ENCODE measurements around the gene TNFAIP8L2.
A peak's percentile ranks its signal among the peaks of the same experiment; 100 is the strongest.
"Not testable (repeated sequence)": the region's sequence is repeated elsewhere in the genome, so short reads cannot be mapped to it uniquely, and the experiment has no call there.

TNFAIP8L2 gene

DNA sequence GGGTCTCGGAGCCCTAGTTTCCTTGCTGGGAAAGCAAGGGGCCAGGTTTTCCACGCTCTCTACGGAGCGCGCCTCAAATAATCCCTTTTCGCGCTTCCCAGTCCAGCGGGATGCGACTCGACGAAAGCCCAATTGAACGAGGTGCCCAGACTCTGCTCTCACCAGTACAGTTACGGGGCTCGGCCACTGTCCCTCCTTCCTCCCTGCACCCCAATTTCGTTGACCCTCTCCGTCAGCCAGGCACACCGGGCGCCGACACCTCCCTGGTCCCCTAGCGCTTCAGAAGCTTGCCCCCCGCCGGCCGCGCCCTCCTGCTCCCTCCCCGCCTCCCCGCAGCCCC lies 10.4 kb upstream of the TNFAIP8L2 start:
- no peak for DNase-seq (ENCODE audit: low read depth, low spot score)

DNA sequence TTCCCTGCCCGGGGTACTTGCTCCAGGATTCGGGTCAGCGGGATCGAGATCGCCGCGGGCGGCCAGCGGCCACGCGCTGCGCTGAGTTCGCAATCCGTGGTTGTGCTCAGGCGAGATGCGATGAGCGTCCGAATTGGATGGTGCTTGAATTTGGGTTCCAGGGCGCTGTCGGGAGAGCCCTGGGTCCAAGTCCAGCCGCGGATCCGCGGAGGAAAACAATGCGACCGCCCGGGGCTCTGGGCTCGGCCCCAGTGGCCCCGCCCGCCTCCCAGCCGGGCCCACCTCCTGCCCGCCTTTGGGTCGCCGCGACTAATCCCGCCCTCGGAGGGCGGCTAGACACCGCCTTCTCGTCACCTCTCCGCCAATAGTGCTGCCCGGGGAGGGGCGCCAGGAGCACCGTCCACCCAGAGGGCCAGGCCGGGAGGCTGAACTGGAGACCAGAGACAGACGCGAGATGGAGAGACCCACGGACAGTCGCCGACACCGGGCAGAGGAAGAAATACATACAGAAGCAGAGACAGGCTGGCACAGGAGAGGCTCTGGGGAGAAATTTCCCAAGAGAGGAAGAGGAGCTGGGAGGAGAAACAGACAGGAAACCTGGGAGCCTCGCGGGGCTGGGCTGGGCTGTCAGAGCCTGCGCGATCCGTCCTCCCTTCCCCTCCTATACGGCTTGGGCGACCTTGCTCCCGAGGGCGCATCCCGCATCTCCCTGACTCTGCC lies 9.9 kb upstream of the TNFAIP8L2 start, which contains the start of gene SEMA6C:
TSS of gene SEMA6C (minus strand) at position 220 of the 720 bp plus-strand sequence. CDS start 4,010 bp downstream, outside the sequence.
- no peak for DNase-seq (ENCODE audit: low read depth, low spot score)

- no peak for DNase-seq (ENCODE audit: low read depth, low spot score)
Measured at GRCh38 chr1:151147132-151147503, 9.3 kb upstream of the TNFAIP8L2 start.

DNA sequence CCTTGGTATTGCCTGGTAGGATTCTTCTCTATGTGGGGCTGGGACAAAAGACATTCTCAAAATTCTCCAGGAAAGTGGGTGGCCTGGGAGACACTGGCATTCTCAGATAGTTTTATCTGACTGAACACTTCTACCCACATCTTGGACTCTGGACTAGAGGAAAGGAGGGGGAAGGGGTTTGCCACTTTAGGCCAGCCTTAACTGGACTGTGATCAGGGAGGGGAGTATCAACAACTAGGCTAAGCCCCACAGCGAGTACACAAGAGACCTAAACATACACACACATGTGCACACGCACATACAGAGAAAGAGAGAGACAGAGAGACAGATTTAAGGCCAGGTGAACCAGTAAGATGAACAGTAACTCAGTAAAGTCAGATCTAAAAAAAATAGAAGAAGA lies 8.8 kb upstream of the TNFAIP8L2 start:
- DNase-seq (ENCODE audit: low read depth, low spot score) = no peak

- no peak for DNase-seq (ENCODE audit: low read depth, low spot score)
Measured at GRCh38 chr1:151157067-151157531, 650 bp downstream of the TNFAIP8L2 start.

- DNase-seq (ENCODE audit: low read depth, low spot score) = no peak
Measured at GRCh38 chr1:151158326-151158725, 1.9 kb downstream of the TNFAIP8L2 start.

DNA sequence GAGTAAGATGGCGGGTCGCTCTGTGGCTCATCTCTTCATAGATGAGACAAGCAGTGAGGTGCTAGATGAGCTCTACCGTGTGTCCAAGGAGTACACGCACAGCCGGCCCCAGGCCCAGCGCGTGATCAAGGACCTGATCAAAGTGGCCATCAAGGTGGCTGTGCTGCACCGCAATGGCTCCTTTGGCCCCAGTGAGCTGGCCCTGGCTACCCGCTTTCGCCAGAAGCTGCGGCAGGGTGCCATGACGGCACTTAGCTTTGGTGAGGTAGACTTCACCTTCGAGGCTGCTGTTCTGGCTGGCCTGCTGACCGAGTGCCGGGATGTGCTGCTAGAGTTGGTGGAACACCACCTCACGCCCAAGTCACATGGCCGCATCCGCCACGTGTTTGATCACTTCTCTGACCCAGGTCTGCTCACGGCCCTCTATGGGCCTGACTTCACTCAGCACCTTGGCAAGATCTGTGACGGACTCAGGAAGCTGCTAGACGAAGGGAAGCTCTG lies 2.4 kb downstream of the TNFAIP8L2 start:
- DNase-seq (ENCODE audit: low read depth, low spot score) = no peak

GRCh38 chr1:151159373-151159772 lies 2.9 kb downstream of the TNFAIP8L2 start:
- no peak for DNase-seq (ENCODE audit: low read depth, low spot score)

GRCh38 chr1:151164732-151165280 lies 8.4 kb downstream of the TNFAIP8L2 start:
- no peak for DNase-seq (ENCODE audit: low read depth, low spot score)

DNA sequence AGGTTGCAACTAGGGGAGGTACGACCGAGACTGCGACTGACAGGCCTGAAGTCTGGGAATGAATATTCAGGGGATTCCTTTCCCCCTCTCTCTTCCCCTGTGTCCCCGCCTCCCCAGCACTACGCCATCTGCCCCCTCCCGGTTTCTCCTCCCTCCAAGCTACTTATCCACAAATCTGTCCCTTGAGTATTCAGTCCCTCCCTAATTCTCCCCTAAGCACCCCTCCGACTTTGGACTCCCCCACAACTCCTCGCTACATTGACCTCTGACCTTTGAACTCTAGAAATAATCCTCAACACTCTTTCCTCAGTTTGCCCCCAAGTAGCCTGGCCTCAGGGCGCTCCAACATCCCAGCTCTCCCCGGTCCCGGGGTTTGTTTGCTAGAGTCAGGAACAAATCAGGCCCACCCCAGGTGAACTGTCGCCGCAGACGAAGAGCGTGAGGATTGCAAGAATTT lies 8.9 kb downstream of the TNFAIP8L2 start:
- no peak for DNase-seq (ENCODE audit: low read depth, low spot score)

GRCh38 chr1:151165738-151166504 lies 9.5 kb downstream of the TNFAIP8L2 start, which contains the start of the genes LYSMD1 and SCNM1:
Gene LYSMD1, minus strand, starts transcription at chr1:151165902. Its CDS starts 644 bp downstream, at chr1:151165258.
Gene SCNM1, plus strand, starts transcription at chr1:151166144. Its CDS starts 9 bp downstream, at chr1:151166153.
- peak; percentile 97 for DNase-seq (ENCODE audit: low read depth, low spot score)

DNA sequence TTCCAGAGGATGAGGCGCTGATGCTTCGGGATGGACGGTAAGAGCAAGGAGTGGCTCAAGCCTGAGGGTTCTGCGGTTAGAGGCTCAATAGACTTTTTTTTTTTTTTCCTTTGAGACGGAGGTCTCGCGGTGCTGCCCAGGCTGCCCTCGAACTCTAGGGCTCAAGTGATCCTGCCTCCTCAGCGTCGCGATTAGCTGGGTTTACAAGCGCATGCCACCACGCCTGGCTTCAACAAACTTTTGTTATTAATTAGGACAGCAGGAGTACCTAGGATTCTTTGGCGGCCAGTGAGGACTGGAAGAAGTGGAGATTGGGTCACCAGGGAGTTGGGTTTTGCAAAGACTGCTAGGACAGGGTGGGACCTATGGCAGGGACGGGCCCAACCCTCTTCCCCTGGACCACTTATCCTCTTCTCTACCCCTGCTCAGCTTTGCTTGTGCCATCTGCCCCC lies 10.1 kb downstream of the TNFAIP8L2 start:
- DNase-seq (ENCODE audit: low read depth, low spot score) = no peak

- DNase-seq (ENCODE audit: low read depth, low spot score) = no peak
Measured at GRCh38 chr1:151167116-151167515, 10.7 kb downstream of the TNFAIP8L2 start.

- no peak for DNase-seq (ENCODE audit: low read depth, low spot score)
Measured at GRCh38 chr1:151171190-151171589, 14.7 kb downstream of the TNFAIP8L2 start.

DNA sequence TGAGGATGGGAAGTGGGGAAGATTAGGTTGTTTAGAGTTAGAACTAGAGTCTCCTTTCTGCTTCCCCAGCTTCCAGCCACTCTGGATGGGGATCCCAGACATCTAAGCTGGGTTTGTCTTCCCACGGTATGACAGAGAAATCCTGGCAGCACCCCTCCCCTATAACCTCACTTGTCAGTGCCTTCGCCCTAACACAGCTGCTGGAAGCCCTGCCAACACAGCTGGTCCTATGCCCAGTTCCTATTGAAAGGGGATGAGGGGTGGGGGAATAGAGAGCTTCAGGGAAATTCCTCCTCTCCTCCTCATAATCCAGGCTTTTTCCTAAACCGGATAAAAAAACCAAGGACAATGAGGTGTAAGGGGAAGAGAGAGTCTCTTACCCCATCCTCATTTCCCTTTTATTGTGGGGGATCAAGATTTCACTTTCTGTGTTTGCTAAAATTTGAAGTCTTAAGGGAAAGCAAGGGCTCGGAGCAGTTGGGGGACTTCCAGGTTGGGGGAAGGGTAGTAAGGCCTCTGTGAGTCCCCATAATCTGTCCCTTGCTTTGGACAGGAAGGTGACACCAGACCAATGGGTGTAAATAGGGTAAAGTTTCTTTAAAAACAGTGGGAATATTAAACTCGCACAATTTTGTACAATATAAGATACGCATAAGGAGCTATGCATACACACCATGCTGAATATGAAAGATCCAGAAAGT lies 18.7 kb downstream of the TNFAIP8L2 start:
- no peak for DNase-seq (ENCODE audit: low read depth, low spot score)

GRCh38 chr1:151175863-151176262 lies 19.4 kb downstream of the TNFAIP8L2 start, which contains the start of gene TMOD4:
Gene TMOD4, minus strand, starts transcription at chr1:151175981. Its CDS starts 1,106 bp downstream, at chr1:151174875.
- no peak for DNase-seq (ENCODE audit: low read depth, low spot score)

GRCh38 chr1:151176514-151177045 lies 20.1 kb downstream of the TNFAIP8L2 start:
- DNase-seq (ENCODE audit: low read depth, low spot score) = no peak

DNA sequence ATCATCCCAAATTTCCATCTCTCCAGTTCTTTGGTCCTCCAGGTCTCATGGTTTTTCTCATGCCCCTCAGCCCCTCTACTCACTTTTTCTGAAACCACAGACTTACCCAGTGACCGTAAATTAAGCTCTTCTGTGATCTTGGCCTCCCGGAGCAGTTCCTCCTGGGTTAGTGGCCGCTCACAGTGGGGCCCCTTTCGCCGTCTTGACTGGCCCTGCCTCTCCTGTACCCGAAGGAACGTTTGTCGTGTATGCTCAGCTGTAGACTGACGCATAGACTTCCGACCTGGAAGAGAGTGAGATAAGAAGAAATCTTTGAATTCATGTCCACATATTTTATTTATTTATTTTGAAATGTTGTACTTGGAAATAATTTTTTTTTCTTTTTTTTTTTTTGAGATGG lies 27.8 kb downstream of the TNFAIP8L2 start:
- no peak for DNase-seq (ENCODE audit: low read depth, low spot score)

DNA sequence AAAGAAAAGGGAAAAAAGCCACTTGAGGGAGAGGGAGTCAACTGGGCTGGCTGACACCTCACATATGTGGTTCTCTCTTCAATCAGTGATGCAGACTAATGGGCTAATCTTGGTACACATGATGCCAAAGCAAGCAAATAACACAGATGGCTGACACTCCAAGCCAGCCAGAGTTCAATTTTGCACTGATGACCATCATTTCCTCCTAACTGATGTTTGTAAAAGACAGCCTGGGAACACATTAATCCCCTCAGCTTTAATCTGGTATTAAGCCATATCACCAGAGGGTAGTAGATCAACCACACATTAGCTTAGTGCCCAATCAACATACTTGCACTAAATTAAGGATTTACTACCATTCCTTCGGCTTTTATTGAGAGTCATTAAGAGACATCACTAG lies 30.8 kb downstream of the TNFAIP8L2 start:
- no peak for DNase-seq (ENCODE audit: low read depth, low spot score)

DNA sequence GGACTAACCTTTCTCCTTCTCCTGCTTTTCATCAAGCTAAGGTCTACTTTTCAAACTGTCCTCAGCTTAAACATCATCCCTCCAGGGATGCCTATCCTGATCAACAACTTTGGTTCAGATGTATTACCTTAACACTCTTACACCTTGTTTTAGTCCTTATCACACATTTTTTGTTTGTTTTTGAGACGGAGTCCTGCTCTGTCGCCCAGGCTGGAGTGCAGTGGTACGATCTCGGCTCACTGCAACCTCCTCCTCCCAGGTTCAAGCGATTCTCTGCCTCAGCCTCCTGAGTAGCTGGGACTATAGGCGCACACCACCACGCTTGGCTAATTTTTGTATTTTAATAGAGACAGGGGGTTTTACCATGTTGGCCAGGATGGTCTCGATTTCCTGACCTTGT lies 32.2 kb downstream of the TNFAIP8L2 start:
- not testable (repeated sequence) for DNase-seq (ENCODE audit: low read depth, low spot score)

All from iPS DF 19.7 (cell line).